Thyroid gland (tissue), 4 donors: Measurements from ENCODE around the gene RXRB.

ENCODE experiments used
- POLR2A ChIP-seq, 2 donors: fragments of 450-650 bp; IDR thresholded peaks; one replicate each; pipeline ENCODE4 v1.6.1; 2017; ENCODE audit warnings: antibody characterized with exemption in 2 of 2, mild to moderate bottlenecking in 2 of 2, moderate library complexity in 1 of 2
- TF ChIP-seq, protein P1 (sequence below), 6 experiments: fragments of 200-600 bp in 3 of 6; fragments of 450-650 bp in 3 of 6; sonication (generic) in 3 of 6; IDR thresholded peaks; one replicate each; pipeline ENCODE4 v1.5.1; 2016 to 2019; ENCODE audit warnings: antibody characterized with exemption in 6 of 6, mild to moderate bottlenecking in 2 of 6, inconsistent platforms in 1 of 6, moderate library complexity in 1 of 6

DNA sequence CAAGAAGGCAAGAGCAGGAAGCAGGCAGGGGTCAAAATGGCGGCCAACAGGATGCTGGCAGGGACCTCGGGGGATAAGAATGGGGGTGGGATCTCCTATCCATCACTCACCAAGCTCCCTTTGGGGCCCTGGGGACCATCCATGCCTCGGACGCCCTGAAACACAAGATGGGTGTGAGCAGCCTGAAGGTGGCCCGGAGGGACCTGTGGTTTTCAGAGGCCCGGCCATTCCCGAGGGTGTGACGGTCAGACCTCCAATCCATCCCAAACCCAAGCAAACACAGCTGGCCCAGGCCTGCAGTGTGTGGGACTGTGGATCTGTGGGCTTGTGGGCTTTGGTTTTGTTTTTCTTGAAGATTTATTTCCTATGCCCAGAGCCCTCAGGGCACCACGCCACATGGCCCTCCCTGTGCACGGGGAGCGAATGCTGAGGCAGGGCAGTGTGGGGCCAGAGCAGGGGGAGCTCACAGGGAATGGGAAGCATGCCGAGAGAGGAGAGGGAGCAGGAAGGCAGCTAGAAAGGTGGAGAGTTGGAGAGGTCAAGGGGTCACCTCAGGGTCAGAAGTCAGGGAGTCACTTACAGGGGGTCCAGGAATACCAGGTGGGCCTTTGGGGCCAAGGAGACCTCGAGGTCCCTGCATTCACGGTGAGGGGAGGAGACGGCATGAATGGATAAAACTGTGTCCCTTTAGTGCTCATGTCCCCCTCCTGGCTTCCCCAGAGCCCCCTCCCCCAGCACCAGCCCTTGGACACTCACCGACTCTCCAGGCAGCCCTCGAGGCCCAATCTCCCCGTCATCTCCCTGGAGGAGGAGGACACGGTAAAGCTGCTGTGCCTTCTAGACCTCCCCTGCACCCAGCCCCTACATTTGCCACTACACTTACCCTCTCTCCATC, 22.7 kb downstream of the RXRB start:
- TF ChIP-seq, protein P1, sequence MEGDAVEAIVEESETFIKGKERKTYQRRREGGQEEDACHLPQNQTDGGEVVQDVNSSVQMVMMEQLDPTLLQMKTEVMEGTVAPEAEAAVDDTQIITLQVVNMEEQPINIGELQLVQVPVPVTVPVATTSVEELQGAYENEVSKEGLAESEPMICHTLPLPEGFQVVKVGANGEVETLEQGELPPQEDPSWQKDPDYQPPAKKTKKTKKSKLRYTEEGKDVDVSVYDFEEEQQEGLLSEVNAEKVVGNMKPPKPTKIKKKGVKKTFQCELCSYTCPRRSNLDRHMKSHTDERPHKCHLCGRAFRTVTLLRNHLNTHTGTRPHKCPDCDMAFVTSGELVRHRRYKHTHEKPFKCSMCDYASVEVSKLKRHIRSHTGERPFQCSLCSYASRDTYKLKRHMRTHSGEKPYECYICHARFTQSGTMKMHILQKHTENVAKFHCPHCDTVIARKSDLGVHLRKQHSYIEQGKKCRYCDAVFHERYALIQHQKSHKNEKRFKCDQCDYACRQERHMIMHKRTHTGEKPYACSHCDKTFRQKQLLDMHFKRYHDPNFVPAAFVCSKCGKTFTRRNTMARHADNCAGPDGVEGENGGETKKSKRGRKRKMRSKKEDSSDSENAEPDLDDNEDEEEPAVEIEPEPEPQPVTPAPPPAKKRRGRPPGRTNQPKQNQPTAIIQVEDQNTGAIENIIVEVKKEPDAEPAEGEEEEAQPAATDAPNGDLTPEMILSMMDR (IDR thresholded peaks at IDR 0.05): no peak
- no peak for TF ChIP-seq POLR2A (IDR thresholded peaks at IDR 0.05)
